Tibial artery (tissue), 4 donors: Measurements from ENCODE around the gene MRPS25.

Source experiments
- DNase-seq, 2 donors: peaks; one replicate each; pipeline ENCODE4 v3.0.0-alpha.2; 2019
- H3K27ac ChIP-seq, 2 donors: fragments of 200-600 bp; sonication (generic) in 1 of 2; 1 replicate in 1 of 2; 2 replicates in 1 of 2; pipeline ENCODE4 v1.5.1; 2018 to 2019; ENCODE audit warnings: mild to moderate bottlenecking in 1 of 2
- H3K27me3 ChIP-seq, 2 donors: fragments of 200-600 bp; sonication (generic) in 1 of 2; one replicate each; pipeline versions ENCODE4 v1.5.1 to v1.6.0; 2016 to 2019
- H3K36me3 ChIP-seq, 3 donors: fragments of 200-600 bp; sonication (generic) in 2 of 3; one replicate each; pipeline ENCODE4 v1.5.1; 2016 to 2019; ENCODE audit warnings: mild to moderate bottlenecking in 2 of 3
- H3K4me1 ChIP-seq, 4 donors: fragments of 200-600 bp; sonication (generic) in 2 of 4; 1 replicate in 3 of 4; 2 replicates in 1 of 4; pipeline ENCODE4 v1.5.1; 2016 to 2019
- H3K4me3 ChIP-seq, 2 donors: fragments of 200-600 bp; sonication (generic) in 1 of 2; 1 replicate in 1 of 2; 2 replicates in 1 of 2; pipeline ENCODE4 v1.5.1; 2018 to 2019; ENCODE audit warnings: mild to moderate bottlenecking in 2 of 2
- H3K9me3 ChIP-seq, 3 donors: fragments of 200-600 bp; sonication (generic) in 1 of 3; one replicate each; pipeline ENCODE4 v1.5.1; 2016 to 2019
- intact Hi-C: fragments of 100-400 bp; cut with DNase I; formaldehyde crosslinking; loops from one replicate; pipeline ENCODE4 v1.15.0; 2023; ENCODE audit warnings: low total_unique reads
- TF ChIP-seq, protein P1 (sequence below), 2 experiments: fragments of 200-600 bp in 1 of 2; fragments of 450-650 bp in 1 of 2; IDR thresholded peaks; one replicate each; pipeline ENCODE4 v1.5.1; 2017 to 2019; ENCODE audit warnings: antibody characterized with exemption in 2 of 2, mild to moderate bottlenecking in 1 of 2, moderate library complexity in 1 of 2

Gene MRPS25

GRCh38 chr3:15043408-15044171, 21.5 kb downstream of the MRPS25 start:
- intact Hi-C loops, result no loop called here
- H3K27ac ChIP-seq, result no peak overlapping the region
- H3K27me3 ChIP-seq, result no peaks in the 10 kb centered on the region
- no peaks in the 10 kb centered on the region for H3K9me3 ChIP-seq
- H3K4me1 ChIP-seq, result no peaks in the 10 kb centered on the region
- peaks cover 60 to 99% (median 88%) of the 10 kb centered on the region in 3 donors for H3K36me3 ChIP-seq
- no peak for DNase-seq
- TF ChIP-seq, protein P1, sequence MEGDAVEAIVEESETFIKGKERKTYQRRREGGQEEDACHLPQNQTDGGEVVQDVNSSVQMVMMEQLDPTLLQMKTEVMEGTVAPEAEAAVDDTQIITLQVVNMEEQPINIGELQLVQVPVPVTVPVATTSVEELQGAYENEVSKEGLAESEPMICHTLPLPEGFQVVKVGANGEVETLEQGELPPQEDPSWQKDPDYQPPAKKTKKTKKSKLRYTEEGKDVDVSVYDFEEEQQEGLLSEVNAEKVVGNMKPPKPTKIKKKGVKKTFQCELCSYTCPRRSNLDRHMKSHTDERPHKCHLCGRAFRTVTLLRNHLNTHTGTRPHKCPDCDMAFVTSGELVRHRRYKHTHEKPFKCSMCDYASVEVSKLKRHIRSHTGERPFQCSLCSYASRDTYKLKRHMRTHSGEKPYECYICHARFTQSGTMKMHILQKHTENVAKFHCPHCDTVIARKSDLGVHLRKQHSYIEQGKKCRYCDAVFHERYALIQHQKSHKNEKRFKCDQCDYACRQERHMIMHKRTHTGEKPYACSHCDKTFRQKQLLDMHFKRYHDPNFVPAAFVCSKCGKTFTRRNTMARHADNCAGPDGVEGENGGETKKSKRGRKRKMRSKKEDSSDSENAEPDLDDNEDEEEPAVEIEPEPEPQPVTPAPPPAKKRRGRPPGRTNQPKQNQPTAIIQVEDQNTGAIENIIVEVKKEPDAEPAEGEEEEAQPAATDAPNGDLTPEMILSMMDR (IDR thresholded peaks at IDR 0.05), result no peak
- H3K4me3 ChIP-seq, result no peak overlapping the region

GRCh38 chr3:15042936-15043335, 22.2 kb downstream of the MRPS25 start:
- DNase-seq, result no peak
- Histone ChIP-seq H3K4me3 (no peak overlapping the region), H3K27me3 (no peaks in the 10 kb centered on the region), H3K9me3 (no peaks in the 10 kb centered on the region), H3K4me1 (no peaks in the 10 kb centered on the region), H3K27ac (no peak overlapping the region), H3K36me3 (peaks cover 59 to 99% (median 88%) of the 10 kb centered on the region in 3 donors)
- intact Hi-C loops, result no loop called here
- TF ChIP-seq, protein P1 (IDR thresholded peaks at IDR 0.05), result no peak

- H3K9me3 ChIP-seq, result no peaks in the 10 kb centered on the region
- DNase-seq, result no peak
- TF ChIP-seq, protein P1 (IDR thresholded peaks at IDR 0.05), result no peak
- H3K36me3 ChIP-seq, result peaks cover 62 to 98% (median 87%) of the 10 kb centered on the region in 3 donors
- H3K4me1 ChIP-seq, result no peaks in the 10 kb centered on the region
- no peak overlapping the region for H3K27ac ChIP-seq
- H3K4me3 ChIP-seq, result no peak overlapping the region
- H3K27me3 ChIP-seq, result no peaks in the 10 kb centered on the region
- intact Hi-C loops, result no loop called here
Observed at GRCh38 chr3:15041950-15042349, 23.2 kb downstream of the MRPS25 start.

GRCh38 chr3:15040844-15041243, 24.3 kb downstream of the MRPS25 start:
- Histone ChIP-seq H3K36me3 (peaks cover 56 to 98% (median 87%) of the 10 kb centered on the region in 3 donors), H3K4me3 (no peak overlapping the region), H3K27me3 (no peaks in the 10 kb centered on the region), H3K9me3 (no peaks in the 10 kb centered on the region), H3K4me1 (no peaks in the 10 kb centered on the region), H3K27ac (no peak overlapping the region)
- DNase-seq, result no peak
- intact Hi-C loops, result no loop called here
- TF ChIP-seq, protein P1 (IDR thresholded peaks at IDR 0.05), result no peak

DNA sequence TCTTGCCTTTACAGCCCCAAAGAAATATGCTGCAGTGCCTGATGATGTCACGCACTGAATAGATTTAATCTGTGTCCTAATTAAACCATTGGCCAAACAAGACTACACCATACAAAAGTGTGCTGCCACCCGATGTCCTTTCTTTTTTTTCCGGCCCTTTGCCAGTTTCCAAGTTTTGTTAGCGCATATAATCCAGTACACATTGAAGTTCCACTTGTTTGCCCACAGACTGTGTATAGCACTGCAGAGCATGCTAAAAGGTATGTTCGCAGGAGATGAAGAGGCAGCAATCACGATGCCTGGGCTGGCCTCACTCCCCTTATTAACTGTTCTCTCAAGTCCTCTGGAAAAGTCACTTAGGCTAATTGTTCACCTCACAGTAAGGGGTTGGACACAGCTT, 26.8 kb downstream of the MRPS25 start:
- TF ChIP-seq, protein P1 (IDR thresholded peaks at IDR 0.05), result no peak
- no peak for DNase-seq
- H3K9me3 ChIP-seq, result no peaks in the 10 kb centered on the region
- H3K36me3 ChIP-seq, result peaks cover 65 to 98% (median 85%) of the 10 kb centered on the region in 3 donors
- H3K4me1 ChIP-seq, result no peaks in the 10 kb centered on the region
- H3K27ac ChIP-seq, result no peak overlapping the region
- no peaks in the 10 kb centered on the region for H3K27me3 ChIP-seq
- intact Hi-C loops, result no loop called here
- no peak overlapping the region for H3K4me3 ChIP-seq
